K562 (cell line): Measurements from ENCODE around the gene RIPK3. TPM values are rescaled to one million over a fixed set of nuclear protein-coding genes. Genes with fewer than 3 reads are reported as not detected.

Experiments used
- ARNT ChIP-seq, 2 experiments: fragments of 450-650 bp; IDR thresholded peaks; 2 replicates each; pipeline ENCODE4 v1.6.1; 2016; ENCODE audit warnings: mild to moderate bottlenecking in 1 of 2
- ATF1 ChIP-seq, 2 experiments: fragments of 450-650 bp in 1 of 2; IDR thresholded peaks; 2 replicates each; pipeline ENCODE4 v1.6.1; 2016; ENCODE audit warnings: missing compliant biosample characterization in 1 of 2, missing genetic modification characterization in 1 of 2
- BACH1 ChIP-seq: fragments of 200-800 bp; sonication (Bioruptor generic); IDR thresholded peaks from 2 replicates; pipeline ENCODE4 v1.6.1; 2016; ENCODE audit warnings: missing genetic modification characterization, missing compliant biosample characterization
- EGR1 ChIP-seq: fragments of 450-650 bp; conservative IDR thresholded peaks from 2 replicates; pipeline ENCODE4 v1.6.1; 2017; ENCODE audit warnings: mild to moderate bottlenecking
- EP300 ChIP-seq: IDR thresholded peaks from 2 replicates; pipeline ENCODE4 v1.6.1; 2012; ENCODE audit warnings: low read length, improper control_type of control experiment
- ETV5 ChIP-seq: sonication (generic); formaldehyde crosslinking; IDR thresholded peaks from 2 replicates; pipeline ENCODE4 v1.4.0; 2020; ENCODE audit warnings: low read depth, mild to moderate bottlenecking, missing genetic modification reagents
- GABPB1 ChIP-seq: sonication (generic); formaldehyde crosslinking; IDR thresholded peaks from 2 replicates; pipeline ENCODE4 v1.8.0; 2022; ENCODE audit warnings: mild to moderate bottlenecking, missing genetic modification reagents
- GABPB2 ChIP-seq: fragments of 250-450 bp; sonication (Bioruptor Pico); conservative IDR thresholded peaks from 2 replicates; pipeline ENCODE4 v1.5.1; 2021; ENCODE audit warnings: mild to moderate bottlenecking
- ILK ChIP-seq: fragments of 450-650 bp; IDR thresholded peaks from 2 replicates; pipeline ENCODE4 v1.6.1; 2016; ENCODE audit warnings: missing genetic modification characterization, low read depth, mild to moderate bottlenecking, missing compliant biosample characterization, moderate library complexity, borderline replicate concordance
- KAT7 ChIP-seq: sonication (generic); formaldehyde crosslinking; IDR thresholded peaks from 2 replicates; pipeline ENCODE4 v1.8.0; 2022; ENCODE audit warnings: missing genetic modification reagents, mild to moderate bottlenecking, borderline replicate concordance
- KLF10 ChIP-seq: fragments of 250-450 bp; sonication (Bioruptor Pico); IDR thresholded peaks from 2 replicates; pipeline ENCODE4 v1.6.1; 2021; ENCODE audit warnings: matching md5 sums
- LCOR ChIP-seq: sonication (generic); formaldehyde crosslinking; IDR thresholded peaks from 2 replicates; pipeline ENCODE4 v1.8.0; 2022; ENCODE audit warnings: mild to moderate bottlenecking, missing genetic modification reagents
- MAFG ChIP-seq: fragments of 450-650 bp; conservative IDR thresholded peaks from 2 replicates; pipeline ENCODE4 v1.6.1; 2016; ENCODE audit warnings: missing genetic modification characterization, missing compliant biosample characterization
- MED1 ChIP-seq: sonication (generic); formaldehyde crosslinking; IDR thresholded peaks from 2 replicates; pipeline ENCODE4 v1.8.1; 2023; ENCODE audit warnings: missing genetic modification reagents, borderline replicate concordance
- MTA3 ChIP-seq: fragments of 450-650 bp; formaldehyde crosslinking; IDR thresholded peaks from 2 replicates; pipeline ENCODE4 v1.6.1; 2017; ENCODE audit warnings: mild to moderate bottlenecking, borderline replicate concordance
- MXI1 ChIP-seq: IDR thresholded peaks from 2 replicates; pipeline ENCODE4 v1.6.1; 2011; ENCODE audit warnings: low read depth, mild to moderate bottlenecking, improper control_type of control experiment, low read length
- NFIC ChIP-seq: fragments of 450-650 bp; IDR thresholded peaks from 2 replicates; pipeline ENCODE4 v1.6.1; 2017; ENCODE audit warnings: mild to moderate bottlenecking, inconsistent platforms
- PTBP1 ChIP-seq: fragments of 200-400 bp; formaldehyde crosslinking; IDR thresholded peaks from 2 replicates; pipeline ENCODE4 v1.6.1; 2017; ENCODE audit warnings: low read depth, low read length
- SMAD2 ChIP-seq: fragments of 150-350 bp; IDR thresholded peaks from 2 replicates; pipeline ENCODE4 v1.6.1; 2014; ENCODE audit warnings: low read depth, mild to moderate bottlenecking, low read length
- ZNF124 ChIP-seq: sonication (generic); formaldehyde crosslinking; IDR thresholded peaks from 2 replicates; pipeline ENCODE4 v1.8.1; 2022; ENCODE audit warnings: missing genetic modification reagents
- ZNF232 ChIP-seq: sonication (generic); formaldehyde crosslinking; IDR thresholded peaks from 2 replicates; pipeline ENCODE4 v1.8.0; 2022; ENCODE audit warnings: mild to moderate bottlenecking, missing genetic modification reagents
- polyA plus RNA-seq, 8 experiments: library from polyadenylated mRNA; depleted of rRNA in 4 of 8; stranded (reverse) in 5 of 8; unstranded in 3 of 8; fragments of >200 nt; fragmentation: Nextera tagmentation in 2 of 8; fragmentation: Illumina TruSeq in 1 of 8; extraction: Ambion mirVana in 2 of 8; extraction: Trizol in 1 of 8; gene quantifications; 2 replicates each; pipeline versions ENCODE4 v1.2.1 to v1.2.3, GENCODE V29; 2011 to 2014; ENCODE audit warnings: inconsistent platforms in 1 of 8, missing spikeins in 1 of 8
- total RNA-seq, 7 experiments: library from RNA; depleted of rRNA in 6 of 7; stranded (reverse); fragments of >200 nt in 6 of 7; fragmentation: Illumina TruSeq in 2 of 7; extraction: Trizol in 2 of 7; gene quantifications; 2 replicates each; pipeline versions ENCODE4 v1.2.1 to v1.2.3, GENCODE V29; 2011 to 2021; ENCODE audit warnings: low replicate concordance in 1 of 7
- TF ChIP-seq, protein P1 (sequence below): sonication (generic); formaldehyde crosslinking; IDR thresholded peaks from 2 replicates; pipeline ENCODE4 v1.9.0; 2022; ENCODE audit warnings: mild to moderate bottlenecking, missing genetic modification reagents
- TF ChIP-seq, protein P2 (sequence below): IDR thresholded peaks from 2 replicates; pipeline ENCODE4 v1.6.1; 2011; ENCODE audit not compliant: insufficient read length; ENCODE audit errors: extremely low read depth
- TF ChIP-seq, protein P3 (sequence below), 2 experiments: fragments of 200-800 bp in 1 of 2; sonication (Bioruptor generic) in 1 of 2; sonication (generic) in 1 of 2; formaldehyde crosslinking in 1 of 2; IDR thresholded peaks in 1 of 2; conservative IDR thresholded peaks in 1 of 2; 2 replicates each; pipeline versions ENCODE4 v1.5.0 to v1.6.1; 2016 to 2020; ENCODE audit warnings: missing compliant biosample characterization in 1 of 2, missing genetic modification characterization in 1 of 2, missing genetic modification reagents in 1 of 2

Gene RIPK3
- total and polyA plus RNA-seq, 9 of the 15 experiments (the other 6 are each of a cell fraction or from before 2014, with no cell fraction given): 0.03 to 0.43 (median 0.28) TPM; not detected in 3

DNA sequence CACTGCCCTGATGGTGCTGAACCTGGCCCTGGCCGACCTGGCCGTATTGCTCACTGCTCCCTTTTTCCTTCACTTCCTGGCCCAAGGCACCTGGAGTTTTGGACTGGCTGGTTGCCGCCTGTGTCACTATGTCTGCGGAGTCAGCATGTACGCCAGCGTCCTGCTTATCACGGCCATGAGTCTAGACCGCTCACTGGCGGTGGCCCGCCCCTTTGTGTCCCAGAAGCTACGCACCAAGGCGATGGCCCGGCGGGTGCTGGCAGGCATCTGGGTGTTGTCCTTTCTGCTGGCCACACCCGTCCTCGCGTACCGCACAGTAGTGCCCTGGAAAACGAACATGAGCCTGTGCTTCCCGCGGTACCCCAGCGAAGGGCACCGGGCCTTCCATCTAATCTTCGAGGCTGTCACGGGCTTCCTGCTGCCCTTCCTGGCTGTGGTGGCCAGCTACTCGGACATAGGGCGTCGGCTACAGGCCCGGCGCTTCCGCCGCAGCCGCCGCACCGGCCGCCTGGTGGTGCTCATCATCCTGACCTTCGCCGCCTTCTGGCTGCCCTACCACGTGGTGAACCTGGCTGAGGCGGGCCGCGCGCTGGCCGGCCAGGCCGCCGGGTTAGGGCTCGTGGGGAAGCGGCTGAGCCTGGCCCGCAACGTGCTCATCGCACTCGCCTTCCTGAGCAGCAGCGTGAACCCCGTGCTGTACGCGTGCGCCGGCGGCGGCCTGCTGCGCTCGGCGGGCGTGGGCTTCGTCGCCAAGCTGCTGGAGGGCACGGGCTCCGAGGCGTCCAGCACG, 23.8 kb downstream of the RIPK3 start (continued):
- TF ChIP-seq SMAD2 (no peak), ILK (tag) (no peak), EP300 (no peak), ARNT (IDR thresholded peaks at IDR 0.05) (no peak), MTA3 (peak; percentile 56; the same call in 1 of the 2 replicates), LCOR (CRISPR knock-in tag) (0 out of 2 replicates have a peak, but pooled peaks have one; percentile 72), KLF10 (no peak), GABPB1 (CRISPR knock-in tag) (peak; percentile 72; the same call in 1 of the 2 replicates), MXI1 (no peak), BACH1 (tag) (no peak), KAT7 (CRISPR knock-in tag) (no peak), PTBP1 (no peak), ZNF232 (CRISPR knock-in tag) (peak; percentile 74; the same call in 1 of the 2 replicates), ETV5 (CRISPR knock-in tag) (peak; percentile 92), EGR1 (no peak), MAFG (tag) (peak; percentile 58), GABPB2 (CRISPR knock-in tag) (no peak), MED1 (CRISPR knock-in tag) (0 out of 2 replicates have a peak, but pooled peaks have one; percentile 68), ZNF124 (CRISPR knock-in tag) (no peak), ATF1 (CRISPR knock-in tag; IDR thresholded peaks at IDR 0.05) (no peak), ATF1 (tag; IDR thresholded peaks at IDR 0.05) (peak; percentile 46), NFIC (no peak)
- TF ChIP-seq, protein P1, sequence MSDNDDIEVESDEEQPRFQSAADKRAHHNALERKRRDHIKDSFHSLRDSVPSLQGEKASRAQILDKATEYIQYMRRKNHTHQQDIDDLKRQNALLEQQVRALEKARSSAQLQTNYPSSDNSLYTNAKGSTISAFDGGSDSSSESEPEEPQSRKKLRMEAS (CRISPR knock-in tag): peak; percentile 98
- TF ChIP-seq, protein P2, sequence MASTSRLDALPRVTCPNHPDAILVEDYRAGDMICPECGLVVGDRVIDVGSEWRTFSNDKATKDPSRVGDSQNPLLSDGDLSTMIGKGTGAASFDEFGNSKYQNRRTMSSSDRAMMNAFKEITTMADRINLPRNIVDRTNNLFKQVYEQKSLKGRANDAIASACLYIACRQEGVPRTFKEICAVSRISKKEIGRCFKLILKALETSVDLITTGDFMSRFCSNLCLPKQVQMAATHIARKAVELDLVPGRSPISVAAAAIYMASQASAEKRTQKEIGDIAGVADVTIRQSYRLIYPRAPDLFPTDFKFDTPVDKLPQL: no peak
- TF ChIP-seq, protein P3, sequence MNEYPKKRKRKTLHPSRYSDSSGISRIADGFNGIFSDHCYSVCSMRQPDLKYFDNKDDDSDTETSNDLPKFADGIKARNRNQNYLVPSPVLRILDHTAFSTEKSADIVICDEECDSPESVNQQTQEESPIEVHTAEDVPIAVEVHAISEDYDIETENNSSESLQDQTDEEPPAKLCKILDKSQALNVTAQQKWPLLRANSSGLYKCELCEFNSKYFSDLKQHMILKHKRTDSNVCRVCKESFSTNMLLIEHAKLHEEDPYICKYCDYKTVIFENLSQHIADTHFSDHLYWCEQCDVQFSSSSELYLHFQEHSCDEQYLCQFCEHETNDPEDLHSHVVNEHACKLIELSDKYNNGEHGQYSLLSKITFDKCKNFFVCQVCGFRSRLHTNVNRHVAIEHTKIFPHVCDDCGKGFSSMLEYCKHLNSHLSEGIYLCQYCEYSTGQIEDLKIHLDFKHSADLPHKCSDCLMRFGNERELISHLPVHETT (CRISPR knock-in tag; conservative IDR thresholded peaks at IDR 0.05 in 1 of 2, IDR thresholded peaks at IDR 0.05 in 1 of 2): peak in 1 of 2 experiments; percentile 68; a peak in 1 of 4 replicates
